Gastrocnemius medialis (tissue), 4 donors: ENCODE measurements around the gene ATP2A1.

Experiments used
- CTCF ChIP-seq, 5 experiments: fragments of 450-650 bp in 3 of 5; fragments of 200-600 bp in 2 of 5; sonication (generic) in 2 of 5; IDR thresholded peaks in 4 of 5; conservative IDR thresholded peaks in 1 of 5; 1 replicate in 4 of 5; 2 replicates in 1 of 5; pipeline ENCODE4 v1.5.1; 2016 to 2019; ENCODE audit warnings: antibody characterized with exemption in 5 of 5, mild to moderate bottlenecking in 3 of 5, moderate library complexity in 3 of 5
- POLR2A ChIP-seq, 2 donors: fragments of 450-650 bp; IDR thresholded peaks; one replicate each; pipeline ENCODE4 v1.6.1; 2017; ENCODE audit warnings: antibody characterized with exemption in 2 of 2, mild to moderate bottlenecking in 2 of 2, moderate library complexity in 2 of 2

GRCh38 chr16:28835864-28836760, 42.2 kb upstream of the ATP2A1 start:
- TF ChIP-seq CTCF (IDR thresholded peaks at IDR 0.05 in 4 of 5, conservative IDR thresholded peaks at IDR 0.05 in 1 of 5) = no peak
- no peak for TF ChIP-seq POLR2A (IDR thresholded peaks at IDR 0.05)
